HG02678 (cell line): ENCODE results near the gene DPM1.

Experiments used
- ATAC-seq: cut with Tn5 transposase; IDR thresholded peaks from one replicate; pipeline ENCODE4 v1.9.1; 2021; ENCODE audit warnings: mild to moderate bottlenecking, moderate library complexity; ENCODE audit not compliant: unreplicated experiment

Gene DPM1

DNA sequence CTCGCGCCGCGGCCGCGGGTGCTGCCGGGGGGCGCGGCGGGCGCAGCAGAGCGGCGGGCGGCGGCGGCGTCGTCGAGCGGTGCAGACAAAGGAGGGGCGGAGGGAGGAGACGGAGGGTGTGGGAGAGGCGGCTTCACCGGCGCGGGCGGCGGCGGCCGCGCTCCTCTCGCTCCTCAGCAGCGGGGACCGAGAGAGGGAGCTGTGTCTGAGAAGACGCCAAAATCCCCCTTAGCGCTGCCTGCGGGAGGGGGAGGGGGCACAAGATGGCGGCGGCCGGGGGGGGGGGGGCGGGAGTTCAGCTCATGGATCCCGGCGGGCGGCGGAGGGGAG, 27.4 kb downstream of the DPM1 start:
- ATAC-seq, result peak; percentile 23

- ATAC-seq, result no peak
These were observed 28.0 kb downstream of the DPM1 start for GRCh38 chr20:50930139-50930975.

DNA sequence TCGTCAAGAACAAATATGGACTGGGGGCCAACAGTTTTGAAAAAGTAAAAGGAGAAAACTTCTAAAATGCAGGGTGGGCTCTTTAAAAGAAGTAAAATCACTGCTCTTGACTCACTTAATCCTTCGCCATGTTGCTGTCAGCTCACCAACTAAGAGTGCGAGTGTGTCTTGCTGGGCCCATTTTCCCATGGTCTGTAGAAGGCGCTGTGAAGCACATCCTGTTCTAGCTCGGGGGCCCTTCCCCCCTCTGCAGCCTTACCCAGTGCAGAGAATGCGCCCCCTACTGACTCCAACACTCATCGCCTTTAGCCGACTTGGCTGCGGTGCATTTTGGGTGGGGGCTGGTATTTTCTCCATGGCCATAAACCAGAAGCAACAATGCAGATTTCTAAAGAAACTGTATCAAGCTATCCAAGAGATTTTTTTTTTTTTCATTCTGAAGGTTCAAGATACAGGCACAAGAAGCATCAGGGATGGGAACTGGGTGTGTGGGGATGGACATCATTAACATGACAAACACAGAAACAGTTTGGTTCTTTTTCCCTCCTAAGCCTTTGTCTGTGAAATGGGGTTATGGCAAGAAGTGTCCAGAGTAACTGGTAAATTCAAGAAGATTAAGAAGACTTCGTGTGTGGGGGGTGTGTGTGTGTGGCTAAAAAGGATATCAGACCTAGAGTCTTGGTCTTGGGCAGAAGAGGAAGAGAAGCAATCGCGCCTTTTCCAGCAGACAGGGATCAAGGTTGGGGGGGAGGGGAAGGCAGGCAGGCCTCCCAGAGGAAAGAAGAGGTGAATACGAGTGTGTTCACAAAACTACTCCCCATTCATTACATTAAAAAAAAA, 28.8 kb downstream of the DPM1 start:
- peak; percentile 62 for ATAC-seq

- ATAC-seq, result no peak
These were observed 29.9 kb downstream of the DPM1 start for GRCh38 chr20:50928469-50928868.

- ATAC-seq, result no peak
These were observed 31.8 kb downstream of the DPM1 start for GRCh38 chr20:50926530-50926929.

GRCh38 chr20:50924261-50924920, 33.9 kb downstream of the DPM1 start:
- ATAC-seq, result no peak

- no peak for ATAC-seq
These were observed 36.4 kb downstream of the DPM1 start for GRCh38 chr20:50921803-50922501.

GRCh38 chr20:50920997-50921396, 37.3 kb downstream of the DPM1 start:
- ATAC-seq, result no peak

GRCh38 chr20:50919567-50919966, 38.8 kb downstream of the DPM1 start:
- no peak for ATAC-seq

DNA sequence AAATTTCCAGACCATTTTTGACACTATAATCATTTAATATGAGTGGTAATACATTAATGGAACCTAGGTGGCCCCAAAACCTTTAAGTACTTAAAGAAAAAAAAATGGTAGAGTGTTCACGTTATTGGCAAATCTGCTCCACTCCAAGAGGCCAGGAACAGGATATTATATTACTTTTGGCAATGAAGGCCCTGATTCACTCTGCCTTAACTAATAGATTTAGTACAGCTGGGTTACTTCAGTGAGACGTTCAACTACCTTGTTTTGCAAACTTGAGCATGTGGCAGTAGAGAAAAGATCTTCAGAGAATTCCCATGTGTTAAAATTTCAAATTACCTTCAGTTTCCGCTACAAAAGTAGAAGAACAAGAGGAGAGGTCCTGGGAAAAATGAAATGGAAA, 39.9 kb downstream of the DPM1 start:
- no peak for ATAC-seq

- ATAC-seq, result no peak
These were observed 41.4 kb downstream of the DPM1 start for GRCh38 chr20:50916934-50917333.

GRCh38 chr20:50916257-50916656, 42.1 kb downstream of the DPM1 start:
- ATAC-seq, result no peak

GRCh38 chr20:50915424-50915823, 42.9 kb downstream of the DPM1 start:
- no peak for ATAC-seq

GRCh38 chr20:50913690-50914375, 44.5 kb downstream of the DPM1 start:
- ATAC-seq, result no peak

GRCh38 chr20:50911716-50912115, 46.6 kb downstream of the DPM1 start:
- no peak for ATAC-seq

DNA sequence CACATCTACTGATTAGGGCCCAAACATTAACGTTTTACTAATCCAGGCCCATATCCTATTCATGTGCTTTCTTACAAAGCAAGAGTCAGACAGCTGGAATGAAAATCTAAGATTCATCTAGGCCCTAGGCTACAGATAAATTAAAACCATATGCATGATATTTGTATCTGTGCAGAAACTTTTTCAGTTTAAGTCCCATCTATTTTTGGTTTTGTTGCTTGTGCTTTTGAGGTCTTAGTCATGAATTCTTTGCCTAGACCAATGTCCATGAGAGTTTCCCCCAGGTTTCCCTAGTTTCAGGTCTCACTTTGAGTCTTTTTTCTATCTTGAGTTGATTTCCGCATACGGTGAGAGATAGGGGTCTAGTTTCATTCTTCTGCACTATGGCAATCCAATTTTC, 47.3 kb downstream of the DPM1 start:
- no peak for ATAC-seq

DNA sequence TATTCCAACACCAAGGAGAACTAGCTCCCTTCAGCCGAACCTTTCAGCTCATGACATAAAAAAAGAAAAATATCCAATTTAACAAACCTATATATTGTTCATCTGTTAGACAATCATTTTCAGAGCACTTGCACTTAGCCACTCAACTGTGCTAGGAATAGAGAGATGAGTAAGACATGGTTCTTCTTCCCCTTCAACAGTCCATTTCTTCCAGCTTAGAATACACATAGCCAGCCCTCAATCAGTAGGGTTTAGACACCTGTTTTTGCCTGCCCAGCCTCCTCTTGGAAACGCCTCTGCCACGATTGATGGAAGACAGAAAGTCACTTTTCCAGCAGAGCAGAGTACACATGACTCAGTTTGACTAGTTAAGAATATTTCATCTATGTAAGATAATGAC, 48.9 kb downstream of the DPM1 start:
- ATAC-seq, result no peak

GRCh38 chr20:50904067-50904570, 54.2 kb downstream of the DPM1 start:
- ATAC-seq, result no peak

DNA sequence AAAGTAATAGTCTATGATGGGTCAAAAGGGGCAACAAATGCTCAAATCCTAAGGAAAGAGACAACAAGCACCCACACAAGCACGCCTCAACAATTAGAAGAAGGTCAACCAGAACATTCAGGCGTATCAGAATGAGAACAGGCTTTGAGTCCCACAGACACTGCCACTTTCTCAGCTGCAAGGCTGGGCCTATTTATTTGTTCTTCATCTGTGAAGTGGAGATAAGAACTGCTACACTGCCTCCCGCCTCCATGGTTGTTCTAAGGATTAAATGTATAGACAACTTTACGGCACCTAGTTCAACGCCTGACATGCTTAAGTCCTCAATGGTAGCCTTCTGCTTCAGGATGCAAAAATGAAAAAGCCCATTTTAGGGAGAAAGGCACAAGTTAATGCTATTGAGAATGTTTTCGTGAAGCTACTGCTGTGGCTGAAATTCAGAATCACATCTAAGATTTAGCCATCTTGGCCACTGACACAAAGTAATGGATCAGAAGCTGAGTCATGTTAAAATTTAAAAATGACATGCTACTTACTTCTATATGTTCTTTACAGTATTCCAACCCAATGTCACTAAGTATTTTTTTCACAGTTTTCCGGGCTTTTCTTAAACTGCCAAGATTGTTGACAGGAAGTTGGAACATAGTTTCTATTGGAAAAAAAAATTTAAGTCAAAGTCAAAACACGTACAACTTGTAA, 54.8 kb downstream of the DPM1 start:
- no peak for ATAC-seq

GRCh38 chr20:50901301-50901700, 57.0 kb downstream of the DPM1 start:
- no peak for ATAC-seq
